K562 (cell line): Measurements from ENCODE around the gene BEND5. TPM values are rescaled to one million over a fixed set of nuclear protein-coding genes. Genes with fewer than 3 reads are reported as not detected.

Experiments used
- ATAC-seq: fragments of 200-7000 bp; cut with Tn5 transposase; 3 replicates; pipeline ENCODE4 v1.9.1; 2020; ENCODE audit warnings: moderate library complexity
- BruUV-seq: library from RNA; stranded (reverse); fragments of 400-500 nt; replicated peaks from 2 replicates; lab custom pipeline; 2021; lab: Mats Ljungman, UMichigan
- CTCF ChIA-PET: fragments of 300-600 bp; formaldehyde crosslinking; extraction: SDS; loops from one replicate; lab custom pipeline; 2021; ENCODE audit warnings: low intra/inter-chr PET ratio; lab: Yijun Ruan, JAX
- POLR2A ChIA-PET: fragments of 300-600, 350-650 bp; sonication (Branson Sonifier 250); formaldehyde crosslinking; extraction: SDS; loops from one replicate; lab custom pipeline; 2021; ENCODE audit warnings: antibody characterized with exemption, inconsistent platforms; lab: Yijun Ruan, JAX
- DNase-seq, 4 experiments: peaks; one replicate each; pipeline versions ENCODE4 v3.0.0 to v3.0.0-alpha.2; 2011 to 2018; ENCODE audit warnings: low spot score in 3 of 4, mixed read lengths in 3 of 4; ENCODE audit errors: extremely low read depth in 1 of 4
- FAIRE-seq: peaks from 2 replicates; lab custom pipeline; 2011; peaks lifted over from hg19 to GRCh38; lab: Jason Lieb, UNC
- H2AFZ ChIP-seq: 2 replicates; pipeline ENCODE4 v1.6.0; 2011; ENCODE audit warnings: low read depth, low read length, control low read depth, inconsistent platforms
- H3K27ac ChIP-seq: fragments of 200-600 bp; 3 replicates; pipeline ENCODE4 v1.8.0; 2011; ENCODE audit warnings: low read depth, mild to moderate bottlenecking, control low read depth, inconsistent platforms, low read length, moderate library complexity, mixed read lengths; ENCODE audit errors: extremely low read depth
- H3K27me3 ChIP-seq, 2 experiments: fragments of 300-600 bp in 1 of 2; 2 replicates in 1 of 2; 3 replicates in 1 of 2; pipeline versions ENCODE4 v1.6.0 to v1.8.0; 2011; ENCODE audit warnings: inconsistent platforms in 2 of 2, low read length in 2 of 2, mild to moderate bottlenecking in 1 of 2, mixed read lengths in 1 of 2, moderate library complexity in 1 of 2; ENCODE audit not compliant: control insufficient read depth in 2 of 2, insufficient read depth in 2 of 2
- H3K36me3 ChIP-seq: fragments of 300-600 bp; 3 replicates; pipeline ENCODE4 v1.8.0; 2011; ENCODE audit warnings: mild to moderate bottlenecking, low read length, inconsistent platforms; ENCODE audit not compliant: control insufficient read depth, insufficient read depth
- H3K4me1 ChIP-seq, 2 experiments: fragments of 200-600 bp in 1 of 2; replicated peaks in 1 of 2; 2 replicates in 1 of 2; 3 replicates in 1 of 2; pipeline versions ENCODE4 v1.5.1 to v1.8.0; 2011; ENCODE audit warnings: inconsistent platforms in 2 of 2, low read length in 2 of 2, mild to moderate bottlenecking in 1 of 2, mixed read lengths in 1 of 2, moderate library complexity in 1 of 2; ENCODE audit not compliant: control insufficient read depth in 2 of 2, insufficient read depth in 2 of 2
- H3K4me2 ChIP-seq: 2 replicates; pipeline ENCODE4 v1.6.1; 2011; ENCODE audit warnings: low read length, control low read depth, inconsistent platforms, mixed read lengths; ENCODE audit not compliant: insufficient read depth
- H3K4me3 ChIP-seq: fragments of 200-600 bp; sonication (generic), shearing (Covaris generic); 2 replicates; pipeline ENCODE4 v1.5.1; 2016; ENCODE audit warnings: control low read depth, inconsistent platforms
- H3K79me2 ChIP-seq: fragments of 200-600 bp; 3 replicates; pipeline ENCODE4 v1.8.0; 2011; ENCODE audit warnings: low read length, inconsistent platforms; ENCODE audit not compliant: control insufficient read depth, insufficient read depth
- H3K9ac ChIP-seq, 2 experiments: 2 replicates each; pipeline versions ENCODE4 v1.6.0 to v1.6.1; 2011; ENCODE audit warnings: low read depth in 2 of 2, low read length in 2 of 2, control low read depth in 1 of 2, inconsistent platforms in 1 of 2, mild to moderate bottlenecking in 1 of 2, mixed read lengths in 1 of 2; ENCODE audit not compliant: insufficient read depth in 1 of 2
- H3K9me1 ChIP-seq: one replicate; pipeline ENCODE4 v1.6.0; 2011; ENCODE audit warnings: inconsistent platforms, mild to moderate bottlenecking, low read length, moderate library complexity; ENCODE audit not compliant: control insufficient read depth, insufficient read depth
- H3K9me3 ChIP-seq: replicated peaks from 2 replicates; pipeline ENCODE4 v1.5.1; 2011; ENCODE audit warnings: low read depth, low read length, inconsistent platforms; ENCODE audit not compliant: control insufficient read depth, insufficient read depth
- H4K20me1 ChIP-seq: replicated peaks from 2 replicates; pipeline ENCODE4 v1.6.1; 2011; ENCODE audit warnings: low read length, inconsistent platforms, mixed read lengths; ENCODE audit not compliant: control insufficient read depth, insufficient read depth
- EWSR1 ChIP-seq: fragments of 450-650 bp; IDR thresholded peaks from 2 replicates; pipeline ENCODE4 v1.6.1; 2018; ENCODE audit warnings: borderline replicate concordance, mild to moderate bottlenecking, low read depth, moderate library complexity; ENCODE audit not compliant: partially characterized antibody
- ILK ChIP-seq: fragments of 450-650 bp; IDR thresholded peaks from 2 replicates; pipeline ENCODE4 v1.6.1; 2016; ENCODE audit warnings: missing genetic modification characterization, low read depth, mild to moderate bottlenecking, missing compliant biosample characterization, moderate library complexity, borderline replicate concordance
- KAT8 ChIP-seq: fragments of 450-650 bp; IDR thresholded peaks from 2 replicates; pipeline ENCODE4 v1.6.1; 2016; ENCODE audit warnings: low read depth, mild to moderate bottlenecking
- MCM3 ChIP-seq: fragments of 450-650 bp; IDR thresholded peaks from 2 replicates; pipeline ENCODE4 v1.6.1; 2016
- MECOM ChIP-seq: fragments of 250-450 bp; sonication (Bioruptor Pico); IDR thresholded peaks from 2 replicates; pipeline ENCODE4 v1.8.0; 2022; ENCODE audit warnings: inconsistent platforms
- NR2C2 ChIP-seq, 2 experiments: fragments of 200-800 bp in 1 of 2; sonication (Bioruptor generic) in 1 of 2; sonication (generic) in 1 of 2; formaldehyde crosslinking in 1 of 2; IDR thresholded peaks; 2 replicates each; pipeline versions ENCODE4 v1.6.1 to v1.8.0; 2016 to 2022; ENCODE audit warnings: mild to moderate bottlenecking in 1 of 2, missing compliant biosample characterization in 1 of 2, missing genetic modification characterization in 1 of 2, missing genetic modification reagents in 1 of 2
- PYGO2 ChIP-seq: fragments of 450-650 bp; IDR thresholded peaks from 2 replicates; pipeline ENCODE4 v1.6.1; 2016; ENCODE audit warnings: mild to moderate bottlenecking, missing genetic modification characterization, moderate library complexity, missing compliant biosample characterization
- SRSF9 ChIP-seq: fragments of 200-400 bp; formaldehyde crosslinking; IDR thresholded peaks from 2 replicates; pipeline ENCODE4 v1.6.1; 2017; ENCODE audit warnings: low read depth, low read length, borderline replicate concordance
- TCF3 ChIP-seq: sonication (generic); formaldehyde crosslinking; IDR thresholded peaks from 2 replicates; pipeline ENCODE4 v1.4.0; 2020; ENCODE audit warnings: mild to moderate bottlenecking, missing genetic modification reagents
- ZBTB12 ChIP-seq: fragments of 250-450 bp; sonication (Bioruptor Pico); IDR thresholded peaks from 2 replicates; pipeline ENCODE4 v1.4.0; 2020
- ZNF146 ChIP-seq: IDR thresholded peaks from one replicate; pipeline ENCODE4 v1.6.1; 2018; ENCODE audit warnings: missing compliant biosample characterization; ENCODE audit not compliant: unreplicated experiment
- ZNF589 ChIP-seq: fragments of 200-800 bp; sonication (Bioruptor generic); IDR thresholded peaks from 2 replicates; pipeline ENCODE4 v1.6.1; 2016; ENCODE audit warnings: low read depth, missing genetic modification characterization, missing compliant biosample characterization
- ZNF655 ChIP-seq: fragments of 250-450 bp; sonication (Bioruptor Pico); IDR thresholded peaks from 2 replicates; pipeline ENCODE4 v1.5.0; 2021
- WGBS: fragments of 100-300 bp; shearing (Covaris generic); methylation state at CpG from one replicate; pipeline ENCODE4 v1.1.6; 2016; ENCODE audit warnings: low coverage, mixed read lengths; ENCODE audit not compliant: insufficient coverage; ENCODE audit errors: missing lambda C conversion rate; 5-methylcytosine and 5-hydroxymethylcytosine counted together
- in situ Hi-C: fragments of 300-500 bp; cut with MboI; formaldehyde crosslinking; loops from 4 replicates; pipeline ENCODE4 v1.15.0; 2018; ENCODE audit warnings: inconsistent platforms, mixed read lengths
- intact Hi-C: fragments of 100-400 bp; cut with micrococcal nuclease; formaldehyde crosslinking; loops from 2 replicates; pipeline ENCODE4 v1.14.2; 2022
- polyA plus RNA-seq, 8 experiments: library from polyadenylated mRNA; depleted of rRNA in 4 of 8; stranded (reverse) in 5 of 8; unstranded in 3 of 8; fragments of >200 nt; fragmentation: Nextera tagmentation in 2 of 8; fragmentation: Illumina TruSeq in 1 of 8; extraction: Ambion mirVana in 2 of 8; extraction: Trizol in 1 of 8; gene quantifications; 2 replicates each; pipeline versions ENCODE4 v1.2.1 to v1.2.3, GENCODE V29; 2011 to 2014; ENCODE audit warnings: inconsistent platforms in 1 of 8, missing spikeins in 1 of 8
- total RNA-seq, 7 experiments: library from RNA; depleted of rRNA in 6 of 7; stranded (reverse); fragments of >200 nt in 6 of 7; fragmentation: Illumina TruSeq in 2 of 7; extraction: Trizol in 2 of 7; gene quantifications; 2 replicates each; pipeline versions ENCODE4 v1.2.1 to v1.2.3, GENCODE V29; 2011 to 2021; ENCODE audit warnings: low replicate concordance in 1 of 7

The BEND5 gene
- total and polyA plus RNA-seq, 9 of the 15 experiments (the other 6 are each of a cell fraction or from before 2014, with no cell fraction given) = not detected

GRCh38 chr1:48775831-48776392, 779 bp downstream of the BEND5 start:
- FAIRE-seq = no peak
- intact Hi-C loops = no loop called here
- Histone ChIP-seq H3K9me1 (no peaks in the 10 kb centered on the region), H3K79me2 (no peaks in the 10 kb centered on the region), H2AFZ (no peak overlapping the region), H3K4me3 (no peak overlapping the region), H3K36me3 (no peaks in the 10 kb centered on the region), H3K4me1 (no peaks in the 10 kb centered on the region), H3K27ac (no peak overlapping the region), H3K9ac (no peak overlapping the region), H4K20me1 (no peaks in the 10 kb centered on the region), H3K4me2 (no peak overlapping the region), H3K9me3 (no peaks in the 10 kb centered on the region), H3K27me3 (no peaks in the 10 kb centered on the region)
- no peak for DNase-seq
- 4% methylated on average over 7 of the region's 7 CpGs for WGBS
- no peak for TF ChIP-seq EWSR1
- no peak for TF ChIP-seq MECOM
- TF ChIP-seq MCM3 = 0 out of 2 replicates have a peak, but pooled peaks have one; percentile 38
- ChIA-PET CTCF (no interaction called here), POLR2A (no interaction called here)
- no peak for ATAC-seq
- in situ Hi-C loops = no loop called here
- no TSS peak for BruUV-seq

GRCh38 chr1:48773133-48773532, 3.6 kb downstream of the BEND5 start:
- intact Hi-C loops (no loop called here), in situ Hi-C loops (no loop called here)
- DNase-seq = no peak
- Histone ChIP-seq H2AFZ (no peak overlapping the region), H3K9me1 (no peaks in the 10 kb centered on the region), H3K4me2 (no peak overlapping the region), H3K9ac (no peak overlapping the region), H3K27me3 (no peaks in the 10 kb centered on the region), H3K9me3 (no peaks in the 10 kb centered on the region), H4K20me1 (no peaks in the 10 kb centered on the region), H3K27ac (no peak overlapping the region), H3K79me2 (no peaks in the 10 kb centered on the region), H3K4me1 (no peaks in the 10 kb centered on the region), H3K36me3 (no peaks in the 10 kb centered on the region), H3K4me3 (no peak overlapping the region)
- ATAC-seq = no peak
- ChIA-PET POLR2A (interaction anchor here (1.1 kb wide), 1 partner anchor 71 kb away, joined by 3 read pairs; no protein-coding TSS in a partner anchor), CTCF (no interaction called here)
- 0% methylated on average over 1 of the region's 1 CpG for WGBS
- no TSS peak for BruUV-seq
- FAIRE-seq = no peak
- no peak for TF ChIP-seq KAT8
- no peak for TF ChIP-seq ZNF655
- no peak for TF ChIP-seq PYGO2
- TF ChIP-seq NR2C2 (CRISPR knock-in tag; IDR thresholded peaks at IDR 0.05) = no peak
- TF ChIP-seq NR2C2 (tag; IDR thresholded peaks at IDR 0.05) = no peak
- no peak for TF ChIP-seq TCF3 (CRISPR knock-in tag)
- no peak for TF ChIP-seq ZBTB12 (CRISPR knock-in tag)
- no peak for TF ChIP-seq ZNF146 (CRISPR knock-in tag)
- TF ChIP-seq SRSF9 = no peak
- TF ChIP-seq ILK (tag) = no peak
- TF ChIP-seq ZNF589 (CRISPR knock-in tag) = no peak
